HFF-Myc (cell line): ENCODE data around the gene MAP7D2.

Source experiments
- DNase-seq: peaks from one replicate; pipeline ENCODE4 v3.0.0-alpha.2; 2011; ENCODE audit warnings: low read depth; ENCODE audit errors: extremely low read depth
- H3K4me3 ChIP-seq: replicated peaks from 2 replicates; pipeline ENCODE4 v1.5.1; 2011; ENCODE audit warnings: low read depth, mild to moderate bottlenecking, control low read depth, low read length
- CTCF ChIP-seq: IDR thresholded peaks from 2 replicates; pipeline ENCODE4 v1.5.1; 2012; ENCODE audit warnings: mild to moderate bottlenecking, low read depth, low read length, control low read depth; ENCODE audit errors: missing control alignments

Gene MAP7D2

GRCh38 chrX:20071511-20072079 is 45.1 kb downstream of the MAP7D2 start:
- TF ChIP-seq CTCF: no peak
- H3K4me3 ChIP-seq: no peak overlapping the region
- DNase-seq: no peak

- no peak for TF ChIP-seq CTCF
- no peak overlapping the region for H3K4me3 ChIP-seq
- DNase-seq: peak; percentile 52
Measured at GRCh38 chrX:20067709-20068561, 48.8 kb downstream of the MAP7D2 start.

DNA sequence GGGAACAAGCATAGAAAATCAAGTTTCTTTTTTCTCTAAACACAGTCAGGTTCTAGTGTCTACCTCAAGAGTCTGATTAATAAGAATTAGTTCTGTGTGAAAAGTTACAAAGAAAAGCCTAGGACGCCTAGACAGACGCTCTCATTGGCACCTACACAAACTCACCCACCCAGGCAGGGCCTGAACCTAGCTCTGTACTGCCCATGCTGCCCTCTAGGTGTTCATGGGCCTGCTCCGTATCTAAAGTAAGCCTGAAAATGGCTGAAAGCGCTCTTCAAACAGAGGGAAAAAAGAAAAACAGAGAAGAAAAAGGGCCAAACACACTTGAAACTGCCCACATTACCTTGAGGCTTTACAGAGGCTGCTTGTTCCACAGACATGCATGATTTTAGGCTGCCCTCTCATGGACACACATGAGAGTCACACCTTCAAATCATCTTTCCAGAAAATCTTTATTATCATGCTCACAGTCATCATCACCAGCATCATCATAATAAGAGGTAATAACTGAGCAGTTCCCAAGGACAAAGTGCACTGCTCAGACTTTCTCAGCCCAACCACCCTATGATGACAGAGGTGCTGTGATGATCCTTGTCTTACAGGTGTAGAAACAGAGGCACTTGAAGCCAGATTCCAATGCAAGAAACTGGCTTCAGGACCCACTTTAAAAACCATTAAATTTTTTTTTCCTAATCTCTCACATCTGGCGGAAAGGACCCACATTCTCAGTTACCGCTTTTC is 49.6 kb downstream of the MAP7D2 start:
- DNase-seq: peak; percentile 12
- peak; percentile 36 for TF ChIP-seq CTCF
- H3K4me3 ChIP-seq: no peak overlapping the region

DNA sequence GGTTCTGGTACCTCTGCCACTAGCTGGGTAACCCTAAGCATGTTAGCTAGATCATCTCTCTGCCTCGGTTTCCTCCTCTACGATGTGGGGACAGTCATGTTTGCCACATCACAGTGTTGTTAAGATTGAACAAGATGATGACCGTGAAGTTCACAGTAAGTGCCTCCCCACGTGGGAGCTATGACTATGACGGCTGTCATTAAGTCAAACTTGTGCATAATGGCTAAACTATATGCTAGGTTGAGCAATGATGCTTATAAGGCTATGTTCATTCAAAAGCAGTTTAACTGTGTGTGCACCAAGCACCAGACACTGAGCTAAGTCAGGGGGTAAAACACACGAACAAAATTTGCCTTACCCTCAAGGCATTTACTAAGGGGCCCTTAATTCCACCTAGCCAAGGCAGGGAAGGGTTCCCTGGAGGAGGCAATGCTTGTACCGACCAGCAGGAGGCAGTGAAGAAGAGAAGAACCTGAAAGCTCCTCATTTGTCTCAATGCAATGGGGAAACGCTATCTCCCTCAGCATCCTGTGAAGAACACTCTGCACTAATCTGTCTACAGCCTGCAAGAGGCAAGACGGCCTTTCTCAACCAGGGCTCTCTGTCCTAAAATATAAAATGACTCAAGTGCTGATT is 52.9 kb downstream of the MAP7D2 start:
- no peak overlapping the region for H3K4me3 ChIP-seq
- no peak for DNase-seq
- no peak for TF ChIP-seq CTCF

DNA sequence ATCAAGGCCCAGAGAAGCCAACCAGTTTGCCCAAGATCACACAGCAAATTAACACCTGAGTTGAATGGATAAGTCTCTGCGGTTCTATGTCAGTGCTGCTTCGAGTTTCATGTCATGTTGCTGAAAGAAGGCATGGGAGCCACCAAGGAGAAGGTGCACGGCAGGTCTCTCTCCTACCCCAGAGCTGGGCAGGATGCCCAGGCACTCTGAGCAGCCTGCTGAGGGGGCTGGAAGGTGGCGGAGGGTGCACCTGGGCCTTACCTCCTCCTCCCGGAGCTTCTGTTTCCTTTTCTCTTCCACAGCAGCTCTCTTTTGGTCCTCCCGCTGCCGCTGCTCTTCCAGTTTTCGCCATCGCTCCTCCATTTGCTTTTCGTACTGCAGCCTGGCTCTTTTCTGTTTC is 53.6 kb downstream of the MAP7D2 start:
- H3K4me3 ChIP-seq: no peak overlapping the region
- no peak for DNase-seq
- TF ChIP-seq CTCF: no peak

DNA sequence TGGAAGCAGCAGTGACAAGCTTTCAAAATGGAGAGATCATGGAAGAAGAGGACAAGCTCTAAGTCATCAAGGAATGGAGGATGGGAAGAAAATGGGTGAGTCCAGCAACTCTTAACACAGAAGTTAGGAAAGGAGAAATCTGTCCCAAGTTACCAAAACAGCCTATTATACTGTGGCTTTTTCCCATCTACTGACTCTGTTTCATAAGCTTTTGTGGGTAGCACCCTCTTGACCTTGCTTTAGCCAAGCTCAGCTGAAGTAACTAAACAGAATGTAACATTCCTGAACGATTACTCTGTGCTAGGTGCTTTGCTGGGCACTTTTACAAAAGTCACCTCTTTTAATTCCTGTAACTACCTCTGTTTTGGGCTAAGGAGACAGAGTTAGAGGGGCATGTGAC is 54.9 kb downstream of the MAP7D2 start:
- DNase-seq: no peak
- H3K4me3 ChIP-seq: no peak overlapping the region
- no peak for TF ChIP-seq CTCF
